ENCODE results near the gene SLC5A3.

DNA sequence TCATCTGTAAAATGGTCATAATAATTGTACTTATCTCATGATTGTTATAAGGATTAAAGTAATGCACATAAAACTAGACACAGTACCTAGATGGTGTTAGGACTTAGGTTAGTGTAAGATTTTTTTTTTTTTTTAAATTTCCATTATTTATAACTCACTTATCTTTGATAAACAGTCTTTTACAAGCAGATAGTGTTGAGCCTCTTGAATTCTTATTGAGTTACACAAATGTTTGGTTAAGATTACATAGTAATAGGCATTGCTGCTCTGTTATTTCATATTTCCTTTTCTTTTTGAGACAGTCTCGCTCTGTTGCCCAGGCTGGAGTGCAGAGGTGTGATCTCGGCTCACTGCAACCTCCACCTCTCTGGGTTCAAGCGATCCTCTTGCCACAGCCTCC is 15.4 kb downstream of the SLC5A3 start:
- TF ChIP-seq GATA2 (IDR thresholded peaks at IDR 0.05; ENCODE audit: low read depth, low read length) (no peak), GATA3 (IDR thresholded peaks at IDR 0.05; ENCODE audit: low read depth, low read length) (no peak)
